Fibroblast of lung (primary cell): ENCODE results near the gene ECHDC1.

ENCODE experiments used
- CTCF ChIP-seq, 2 donors: IDR thresholded peaks in 1 of 2; conservative IDR thresholded peaks in 1 of 2; 1 replicate in 1 of 2; 2 replicates in 1 of 2; pipeline ENCODE4 v1.5.1; 2011 to 2012; ENCODE audit warnings: low read length in 2 of 2, control low read depth in 1 of 2, inconsistent platforms in 1 of 2, low read depth in 1 of 2, mild to moderate bottlenecking in 1 of 2
- EZH2 ChIP-seq: IDR thresholded peaks from 2 replicates; pipeline ENCODE4 v1.5.1; 2012; ENCODE audit warnings: low read length, control low read depth, mild to moderate bottlenecking; ENCODE audit errors: missing control alignments

DNA sequence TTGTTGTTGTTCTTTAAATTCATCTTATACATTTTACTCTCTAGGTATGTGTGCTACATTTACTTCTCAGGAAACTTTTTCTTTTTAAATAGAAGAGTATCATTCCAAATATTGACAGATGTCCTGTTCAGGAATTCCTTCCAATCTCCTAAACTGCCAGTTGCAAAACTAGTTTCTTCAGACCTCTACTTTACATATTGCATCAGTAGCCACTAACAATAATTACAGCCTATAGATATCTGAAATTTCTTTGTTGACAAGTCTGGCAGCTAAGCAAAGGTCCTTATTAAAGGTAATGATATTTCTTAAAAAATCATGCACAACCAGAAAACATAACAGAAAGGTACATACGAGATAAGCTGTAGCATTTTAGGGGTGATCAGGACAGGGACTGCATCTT lies 4.5 kb downstream of the ECHDC1 start:
- no peak for TF ChIP-seq EZH2
- TF ChIP-seq CTCF (conservative IDR thresholded peaks at IDR 0.05 in 1 of 2, IDR thresholded peaks at IDR 0.05 in 1 of 2; ENCODE audit: low read depth in 1 of 2, low read length in 2 of 2) = no peak
